ENCODE measurements around the gene C3orf80.
"Not testable (repeated sequence)": the region's sequence is repeated elsewhere in the genome, so short reads cannot be mapped to it uniquely, and the experiment has no call there.

The C3orf80 gene

DNA sequence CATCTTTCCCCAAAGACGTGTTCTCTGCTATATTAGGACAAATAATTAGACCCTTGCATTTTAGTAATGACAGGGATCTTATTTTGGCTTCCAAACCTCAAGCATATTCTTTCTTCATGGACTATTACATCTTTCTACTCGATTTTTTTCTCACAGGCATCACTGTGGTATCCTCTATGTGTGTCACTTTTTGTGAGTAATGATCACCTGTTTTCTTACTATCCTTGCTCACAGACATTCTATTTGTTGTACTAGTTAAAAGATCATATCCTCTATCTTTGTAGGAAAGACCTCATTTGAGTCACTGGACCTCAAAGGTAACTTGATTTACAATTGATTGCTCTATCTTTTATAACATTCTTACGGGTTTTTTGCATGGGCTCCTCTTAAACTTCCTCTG lies 6.8 kb downstream of the C3orf80 start:
- DNase-seq (ENCODE audit: low spot score in 2 of 2): no peak
- Mint-ChIP-seq H3K4me3 (no peak overlapping the region), H3K36me3 (no peaks in the 10 kb centered on the region), H3K4me1 (no peaks in the 10 kb centered on the region), H3K9me3 (no peaks in the 10 kb centered on the region), H3K27ac (no peak overlapping the region)
- ATAC-seq: no peak

DNA sequence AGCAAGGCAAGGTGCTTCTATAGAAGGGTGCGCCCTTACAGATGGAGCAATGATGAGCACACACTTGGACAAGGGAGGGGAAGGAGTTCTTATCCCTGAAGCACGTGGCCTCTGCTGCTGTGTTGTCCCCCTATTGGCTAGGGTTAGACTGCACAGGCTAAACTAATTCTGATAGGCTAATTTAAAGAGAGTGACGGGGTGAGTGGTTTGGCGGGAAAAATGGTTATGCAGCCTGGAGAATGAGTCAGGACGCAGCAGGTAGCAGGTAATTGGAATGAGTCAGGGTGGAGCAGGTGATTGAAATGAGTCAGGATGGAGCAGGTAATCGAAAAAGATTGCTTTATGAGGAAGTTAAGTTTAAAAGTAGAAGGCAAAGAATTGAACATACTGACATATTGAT lies 15.5 kb downstream of the C3orf80 start:
- H3K9me3 Mint-ChIP-seq; H3K36me3 Mint-ChIP-seq; H3K4me1 Mint-ChIP-seq; H3K4me3 Mint-ChIP-seq; ATAC-seq; H3K27ac Mint-ChIP-seq; DNase-seq (ENCODE audit: low spot score in 2 of 2): not testable (repeated sequence)

DNA sequence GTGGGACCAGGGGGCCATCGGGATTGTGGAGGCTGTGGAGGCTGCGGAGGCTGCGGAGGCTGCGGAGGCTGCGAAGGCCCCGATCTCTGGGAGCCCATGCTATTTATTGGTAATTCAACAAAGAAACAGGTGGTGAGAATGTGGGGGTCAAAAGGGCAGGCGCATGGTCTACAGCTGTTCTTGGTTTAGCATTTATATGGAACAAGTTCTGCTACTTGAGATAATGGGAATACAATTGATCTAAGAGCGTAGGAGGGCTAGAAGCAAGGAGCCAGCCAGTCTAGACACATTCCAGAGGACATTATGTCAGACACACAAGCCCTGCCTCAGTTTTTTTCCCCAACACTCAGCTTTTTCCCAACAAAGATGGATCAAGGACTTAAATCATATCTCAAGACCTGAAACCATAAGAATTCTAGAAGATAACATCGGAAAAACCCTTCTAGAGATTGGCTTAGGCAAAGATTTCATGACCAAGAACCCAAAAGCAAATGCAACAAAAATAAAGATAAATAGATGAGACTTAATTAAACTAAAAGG lies 20.1 kb downstream of the C3orf80 start:
- no peak overlapping the region for H3K27ac Mint-ChIP-seq
- H3K4me3 Mint-ChIP-seq: no peak overlapping the region
- DNase-seq (ENCODE audit: low spot score in 2 of 2) (no peak), ATAC-seq (no peak)
- H3K4me1 Mint-ChIP-seq: no peaks in the 10 kb centered on the region
- no peaks in the 10 kb centered on the region for H3K9me3 Mint-ChIP-seq
- no peaks in the 10 kb centered on the region for H3K36me3 Mint-ChIP-seq

DNA sequence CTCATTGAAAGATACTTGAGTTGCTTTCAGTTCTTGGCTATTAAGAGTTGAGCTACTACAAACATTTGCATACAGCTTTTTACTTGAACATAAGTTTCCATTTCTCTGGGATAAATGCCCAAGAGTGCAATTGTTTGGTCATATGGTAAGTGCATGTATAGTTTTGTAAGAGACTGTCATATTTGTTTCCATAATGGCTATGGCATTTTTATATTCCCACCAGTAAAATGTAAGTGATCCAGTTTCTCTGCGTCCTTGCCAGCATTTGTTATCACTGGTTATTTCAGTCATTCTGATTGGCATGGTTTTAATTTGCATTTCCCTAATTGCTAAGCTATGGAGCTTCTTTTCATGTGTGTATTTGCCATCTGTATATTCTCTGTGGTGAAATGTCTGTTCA lies 22.5 kb downstream of the C3orf80 start:
- ATAC-seq (no peak), DNase-seq (ENCODE audit: low spot score in 2 of 2) (no peak)
- no peak overlapping the region for H3K4me3 Mint-ChIP-seq
- H3K36me3 Mint-ChIP-seq: no peaks in the 10 kb centered on the region
- no peak overlapping the region for H3K27ac Mint-ChIP-seq
- no peaks in the 10 kb centered on the region for H3K4me1 Mint-ChIP-seq
- H3K9me3 Mint-ChIP-seq: no peaks in the 10 kb centered on the region

DNA sequence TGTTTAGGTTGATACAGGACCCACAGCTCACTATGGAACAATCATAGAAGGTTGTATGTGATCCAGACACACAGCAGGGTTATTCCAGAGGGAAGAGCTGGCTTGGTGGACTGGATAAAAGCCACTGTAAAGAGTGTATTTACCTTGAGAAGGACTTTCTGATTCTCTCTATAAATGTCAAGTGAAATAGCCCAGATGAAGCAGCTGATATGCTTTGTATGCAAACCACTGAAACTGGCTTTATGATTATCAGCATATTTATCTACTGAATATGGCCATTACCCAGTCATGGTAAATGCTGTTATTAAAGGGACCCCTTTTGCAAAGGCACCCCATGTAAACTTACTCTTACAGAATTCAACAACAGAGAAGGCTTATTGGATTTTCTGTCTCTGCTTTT lies 28.1 kb downstream of the C3orf80 start:
- DNase-seq (ENCODE audit: low spot score in 2 of 2) (no peak), ATAC-seq (no peak)
- Mint-ChIP-seq H3K36me3 (no peaks in the 10 kb centered on the region), H3K4me3 (no peak overlapping the region), H3K27ac (no peak overlapping the region), H3K9me3 (no peaks in the 10 kb centered on the region), H3K4me1 (no peaks in the 10 kb centered on the region)

GRCh38 chr3:160257606-160258005 lies 32.4 kb downstream of the C3orf80 start:
- DNase-seq (ENCODE audit: low spot score in 2 of 2) (no peak), ATAC-seq (no peak)
- no peak overlapping the region for H3K27ac Mint-ChIP-seq
- H3K4me1 Mint-ChIP-seq: peaks cover 8% of the 10 kb centered on the region
- no peaks in the 10 kb centered on the region for H3K9me3 Mint-ChIP-seq
- no peaks in the 10 kb centered on the region for H3K36me3 Mint-ChIP-seq
- H3K4me3 Mint-ChIP-seq: no peak overlapping the region

DNA sequence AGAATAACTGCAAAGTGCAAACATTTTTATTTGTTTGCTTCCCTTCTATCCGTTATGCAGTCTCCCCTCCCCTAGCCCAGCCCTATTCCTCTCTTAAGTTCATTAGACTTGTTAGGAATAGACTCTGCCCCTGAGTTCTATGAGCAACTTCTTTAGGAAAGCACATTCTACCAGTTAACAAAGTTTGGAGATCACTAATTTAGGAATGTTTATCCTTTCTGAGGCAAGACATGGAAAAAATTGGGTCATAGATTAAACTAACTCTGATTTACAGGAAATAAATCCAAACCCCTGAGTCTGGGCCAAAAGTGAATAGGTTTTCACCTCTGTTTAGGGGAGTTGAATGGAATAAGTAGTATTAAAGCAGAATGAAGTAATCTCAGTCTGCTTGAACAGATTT lies 34.4 kb downstream of the C3orf80 start:
- DNase-seq (ENCODE audit: low spot score in 2 of 2): no peak
- no peak overlapping the region for H3K4me3 Mint-ChIP-seq
- H3K36me3 Mint-ChIP-seq: no peaks in the 10 kb centered on the region
- H3K9me3 Mint-ChIP-seq: no peaks in the 10 kb centered on the region
- H3K27ac Mint-ChIP-seq: no peak overlapping the region
- H3K4me1 Mint-ChIP-seq: peaks cover 8% of the 10 kb centered on the region
- ATAC-seq: no peak

- Mint-ChIP-seq H3K27ac (no peak overlapping the region), H3K9me3 (no peaks in the 10 kb centered on the region), H3K4me3 (no peak overlapping the region), H3K36me3 (no peaks in the 10 kb centered on the region), H3K4me1 (peaks cover 8% of the 10 kb centered on the region)
- no peak for ATAC-seq
- no peak for DNase-seq (ENCODE audit: low spot score in 2 of 2)
Measured at GRCh38 chr3:160260587-160261270, 35.5 kb downstream of the C3orf80 start.

DNA sequence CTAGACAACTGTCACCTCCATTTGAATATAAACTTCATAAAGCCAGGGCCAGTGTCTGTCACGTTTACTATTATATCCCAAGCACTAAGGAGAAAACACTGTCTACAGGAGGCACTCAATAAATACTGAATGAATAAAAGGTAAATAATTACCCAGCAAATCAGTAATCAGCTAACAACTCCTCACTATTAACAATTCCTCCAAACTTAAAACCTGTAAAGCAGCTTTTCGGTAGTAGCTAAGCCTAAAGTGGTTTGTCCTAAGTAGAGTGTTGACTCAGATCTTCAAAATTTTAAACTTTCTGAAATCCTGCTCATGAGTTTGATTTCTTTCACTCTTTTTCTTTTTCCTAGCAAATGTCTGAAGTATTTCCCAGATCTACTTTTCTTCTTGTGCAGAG lies 39.9 kb downstream of the C3orf80 start:
- DNase-seq (ENCODE audit: low spot score in 2 of 2): no peak
- no peak overlapping the region for H3K4me3 Mint-ChIP-seq
- no peaks in the 10 kb centered on the region for H3K36me3 Mint-ChIP-seq
- peaks cover 8% of the 10 kb centered on the region for H3K4me1 Mint-ChIP-seq
- no peak overlapping the region for H3K27ac Mint-ChIP-seq
- ATAC-seq: no peak
- no peaks in the 10 kb centered on the region for H3K9me3 Mint-ChIP-seq
